ENCODE measurements around the gene TTC5.

The TTC5 gene

DNA sequence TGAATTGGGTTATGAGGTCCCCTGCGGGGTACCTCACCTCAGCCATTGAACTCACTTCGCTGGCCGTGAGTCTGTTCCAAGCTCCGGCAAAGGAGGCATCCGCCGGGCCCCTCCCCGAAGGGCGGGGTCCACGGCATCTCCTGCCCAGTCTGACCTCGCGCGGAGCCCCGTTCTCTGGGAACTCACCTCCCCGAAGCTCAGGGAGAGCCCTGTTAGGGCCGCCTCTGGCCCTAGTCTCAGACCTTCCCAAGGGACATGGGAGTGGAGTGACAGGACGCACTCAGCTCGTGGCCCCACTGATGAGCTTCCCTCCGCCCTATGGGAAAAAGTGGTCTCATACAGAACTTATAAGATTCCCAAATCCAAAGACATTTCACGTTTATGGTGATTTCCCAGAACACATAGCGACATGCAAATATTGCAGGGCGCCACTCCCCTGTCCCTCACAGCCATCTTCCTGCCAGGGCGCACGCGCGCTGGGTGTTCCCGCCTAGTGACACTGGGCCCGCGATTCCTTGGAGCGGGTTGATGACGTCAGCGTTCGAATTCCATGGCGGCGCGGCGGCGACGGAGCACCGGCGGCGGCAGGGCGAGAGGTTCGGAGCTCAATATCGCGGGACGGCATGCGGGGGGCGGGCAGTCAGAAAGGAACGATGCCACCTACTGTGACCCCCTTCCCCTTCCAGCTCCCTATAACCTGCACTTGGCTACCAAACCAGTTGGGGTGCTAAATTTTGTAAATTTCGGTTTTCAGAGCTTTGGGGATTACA is 37.5 kb upstream of the TTC5 start, which contains the start of gene PARP2 (continued):
- TF ChIP-seq, protein P1, sequence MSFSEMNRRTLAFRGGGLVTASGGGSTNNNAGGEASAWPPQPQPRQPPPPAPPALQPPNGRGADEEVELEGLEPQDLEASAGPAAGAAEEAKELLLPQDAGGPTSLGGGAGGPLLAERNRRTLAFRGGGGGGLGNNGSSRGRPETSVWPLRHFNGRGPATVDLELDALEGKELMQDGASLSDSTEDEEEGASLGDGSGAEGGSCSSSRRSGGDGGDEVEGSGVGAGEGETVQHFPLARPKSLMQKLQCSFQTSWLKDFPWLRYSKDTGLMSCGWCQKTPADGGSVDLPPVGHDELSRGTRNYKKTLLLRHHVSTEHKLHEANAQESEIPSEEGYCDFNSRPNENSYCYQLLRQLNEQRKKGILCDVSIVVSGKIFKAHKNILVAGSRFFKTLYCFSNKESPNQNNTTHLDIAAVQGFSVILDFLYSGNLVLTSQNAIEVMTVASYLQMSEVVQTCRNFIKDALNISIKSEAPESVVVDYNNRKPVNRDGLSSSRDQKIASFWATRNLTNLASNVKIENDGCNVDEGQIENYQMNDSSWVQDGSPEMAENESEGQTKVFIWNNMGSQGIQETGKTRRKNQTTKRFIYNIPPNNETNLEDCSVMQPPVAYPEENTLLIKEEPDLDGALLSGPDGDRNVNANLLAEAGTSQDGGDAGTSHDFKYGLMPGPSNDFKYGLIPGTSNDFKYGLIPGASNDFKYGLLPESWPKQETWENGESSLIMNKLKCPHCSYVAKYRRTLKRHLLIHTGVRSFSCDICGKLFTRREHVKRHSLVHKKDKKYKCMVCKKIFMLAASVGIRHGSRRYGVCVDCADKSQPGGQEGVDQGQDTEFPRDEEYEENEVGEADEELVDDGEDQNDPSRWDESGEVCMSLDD (tag by site-specific recombination; IDR thresholded peaks at IDR 0.05), result peak; percentile 98
- TF ChIP-seq, protein P2, sequence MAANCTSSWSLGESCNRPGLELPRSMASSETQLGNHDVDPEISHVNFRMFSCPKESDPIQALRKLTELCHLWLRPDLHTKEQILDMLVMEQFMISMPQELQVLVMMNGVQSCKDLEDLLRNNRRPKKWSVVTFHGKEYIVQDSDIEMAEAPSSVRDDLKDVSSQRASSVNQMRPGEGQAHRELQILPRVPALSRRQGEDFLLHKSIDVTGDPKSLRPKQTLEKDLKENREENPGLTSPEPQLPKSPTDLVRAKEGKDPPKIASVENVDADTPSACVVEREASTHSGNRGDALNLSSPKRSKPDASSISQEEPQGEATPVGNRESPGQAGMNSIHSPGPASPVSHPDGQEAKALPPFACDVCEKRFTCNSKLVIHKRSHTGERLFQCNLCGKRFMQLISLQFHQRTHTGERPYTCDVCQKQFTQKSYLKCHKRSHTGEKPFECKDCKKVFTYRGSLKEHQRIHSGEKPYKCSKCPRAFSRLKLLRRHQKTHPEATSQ (tag by site-specific recombination; IDR thresholded peaks at IDR 0.05), result no peak
- TF ChIP-seq MEIS1 (CRISPR knock-in tag; IDR thresholded peaks at IDR 0.05; ENCODE audit: borderline replicate concordance) (no peak), ZNF677 (tag by site-specific recombination; IDR thresholded peaks at IDR 0.05) (no peak), KLF16 (tag by site-specific recombination; IDR thresholded peaks at IDR 0.05) (peak; percentile 47; the same call in 1 of the 2 replicates), GLIS2 (tag by site-specific recombination; IDR thresholded peaks at IDR 0.05) (peak; percentile 92), IKZF3 (tag by site-specific recombination; IDR thresholded peaks at IDR 0.05) (peak; percentile 100), ZBTB17 (tag by site-specific recombination; IDR thresholded peaks at IDR 0.05) (peak; percentile 71), ZNF561 (tag by site-specific recombination; IDR thresholded peaks at IDR 0.05; ENCODE audit: borderline replicate concordance) (peak; percentile 96), ZNF785 (tag by site-specific recombination; IDR thresholded peaks at IDR 0.05) (no peak), ZNF610 (tag by site-specific recombination; IDR thresholded peaks at IDR 0.05; ENCODE audit: borderline replicate concordance) (0 out of 2 replicates have a peak, but pooled peaks have one; percentile 29), ZNF654 (tag by site-specific recombination; IDR thresholded peaks at IDR 0.05; ENCODE audit: low read depth) (no peak), ZNF121 (tag by site-specific recombination; IDR thresholded peaks at IDR 0.05) (no peak), ZNF146 (tag by site-specific recombination; IDR thresholded peaks at IDR 0.05) (no peak), ZNF76 (tag by site-specific recombination; IDR thresholded peaks at IDR 0.05; ENCODE audit: borderline replicate concordance, low read depth) (peak; percentile 98), ZNF223 (tag by site-specific recombination; IDR thresholded peaks at IDR 0.05) (no peak), BCL11B (tag by site-specific recombination; IDR thresholded peaks at IDR 0.05; ENCODE audit: low read depth) (peak; percentile 99)
- TF ChIP-seq, protein P3, sequence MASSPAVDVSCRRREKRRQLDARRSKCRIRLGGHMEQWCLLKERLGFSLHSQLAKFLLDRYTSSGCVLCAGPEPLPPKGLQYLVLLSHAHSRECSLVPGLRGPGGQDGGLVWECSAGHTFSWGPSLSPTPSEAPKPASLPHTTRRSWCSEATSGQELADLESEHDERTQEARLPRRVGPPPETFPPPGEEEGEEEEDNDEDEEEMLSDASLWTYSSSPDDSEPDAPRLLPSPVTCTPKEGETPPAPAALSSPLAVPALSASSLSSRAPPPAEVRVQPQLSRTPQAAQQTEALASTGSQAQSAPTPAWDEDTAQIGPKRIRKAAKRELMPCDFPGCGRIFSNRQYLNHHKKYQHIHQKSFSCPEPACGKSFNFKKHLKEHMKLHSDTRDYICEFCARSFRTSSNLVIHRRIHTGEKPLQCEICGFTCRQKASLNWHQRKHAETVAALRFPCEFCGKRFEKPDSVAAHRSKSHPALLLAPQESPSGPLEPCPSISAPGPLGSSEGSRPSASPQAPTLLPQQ (tag by site-specific recombination; IDR thresholded peaks at IDR 0.05), result peak; percentile 98
- TF ChIP-seq, protein P4, sequence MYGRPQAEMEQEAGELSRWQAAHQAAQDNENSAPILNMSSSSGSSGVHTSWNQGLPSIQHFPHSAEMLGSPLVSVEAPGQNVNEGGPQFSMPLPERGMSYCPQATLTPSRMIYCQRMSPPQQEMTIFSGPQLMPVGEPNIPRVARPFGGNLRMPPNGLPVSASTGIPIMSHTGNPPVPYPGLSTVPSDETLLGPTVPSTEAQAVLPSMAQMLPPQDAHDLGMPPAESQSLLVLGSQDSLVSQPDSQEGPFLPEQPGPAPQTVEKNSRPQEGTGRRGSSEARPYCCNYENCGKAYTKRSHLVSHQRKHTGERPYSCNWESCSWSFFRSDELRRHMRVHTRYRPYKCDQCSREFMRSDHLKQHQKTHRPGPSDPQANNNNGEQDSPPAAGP (tag by site-specific recombination; IDR thresholded peaks at IDR 0.05), result peak; percentile 85
- TF ChIP-seq, protein P5, sequence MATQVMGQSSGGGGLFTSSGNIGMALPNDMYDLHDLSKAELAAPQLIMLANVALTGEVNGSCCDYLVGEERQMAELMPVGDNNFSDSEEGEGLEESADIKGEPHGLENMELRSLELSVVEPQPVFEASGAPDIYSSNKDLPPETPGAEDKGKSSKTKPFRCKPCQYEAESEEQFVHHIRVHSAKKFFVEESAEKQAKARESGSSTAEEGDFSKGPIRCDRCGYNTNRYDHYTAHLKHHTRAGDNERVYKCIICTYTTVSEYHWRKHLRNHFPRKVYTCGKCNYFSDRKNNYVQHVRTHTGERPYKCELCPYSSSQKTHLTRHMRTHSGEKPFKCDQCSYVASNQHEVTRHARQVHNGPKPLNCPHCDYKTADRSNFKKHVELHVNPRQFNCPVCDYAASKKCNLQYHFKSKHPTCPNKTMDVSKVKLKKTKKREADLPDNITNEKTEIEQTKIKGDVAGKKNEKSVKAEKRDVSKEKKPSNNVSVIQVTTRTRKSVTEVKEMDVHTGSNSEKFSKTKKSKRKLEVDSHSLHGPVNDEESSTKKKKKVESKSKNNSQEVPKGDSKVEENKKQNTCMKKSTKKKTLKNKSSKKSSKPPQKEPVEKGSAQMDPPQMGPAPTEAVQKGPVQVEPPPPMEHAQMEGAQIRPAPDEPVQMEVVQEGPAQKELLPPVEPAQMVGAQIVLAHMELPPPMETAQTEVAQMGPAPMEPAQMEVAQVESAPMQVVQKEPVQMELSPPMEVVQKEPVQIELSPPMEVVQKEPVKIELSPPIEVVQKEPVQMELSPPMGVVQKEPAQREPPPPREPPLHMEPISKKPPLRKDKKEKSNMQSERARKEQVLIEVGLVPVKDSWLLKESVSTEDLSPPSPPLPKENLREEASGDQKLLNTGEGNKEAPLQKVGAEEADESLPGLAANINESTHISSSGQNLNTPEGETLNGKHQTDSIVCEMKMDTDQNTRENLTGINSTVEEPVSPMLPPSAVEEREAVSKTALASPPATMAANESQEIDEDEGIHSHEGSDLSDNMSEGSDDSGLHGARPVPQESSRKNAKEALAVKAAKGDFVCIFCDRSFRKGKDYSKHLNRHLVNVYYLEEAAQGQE (tag by site-specific recombination; IDR thresholded peaks at IDR 0.05), result no peak
- TF ChIP-seq, protein P6, sequence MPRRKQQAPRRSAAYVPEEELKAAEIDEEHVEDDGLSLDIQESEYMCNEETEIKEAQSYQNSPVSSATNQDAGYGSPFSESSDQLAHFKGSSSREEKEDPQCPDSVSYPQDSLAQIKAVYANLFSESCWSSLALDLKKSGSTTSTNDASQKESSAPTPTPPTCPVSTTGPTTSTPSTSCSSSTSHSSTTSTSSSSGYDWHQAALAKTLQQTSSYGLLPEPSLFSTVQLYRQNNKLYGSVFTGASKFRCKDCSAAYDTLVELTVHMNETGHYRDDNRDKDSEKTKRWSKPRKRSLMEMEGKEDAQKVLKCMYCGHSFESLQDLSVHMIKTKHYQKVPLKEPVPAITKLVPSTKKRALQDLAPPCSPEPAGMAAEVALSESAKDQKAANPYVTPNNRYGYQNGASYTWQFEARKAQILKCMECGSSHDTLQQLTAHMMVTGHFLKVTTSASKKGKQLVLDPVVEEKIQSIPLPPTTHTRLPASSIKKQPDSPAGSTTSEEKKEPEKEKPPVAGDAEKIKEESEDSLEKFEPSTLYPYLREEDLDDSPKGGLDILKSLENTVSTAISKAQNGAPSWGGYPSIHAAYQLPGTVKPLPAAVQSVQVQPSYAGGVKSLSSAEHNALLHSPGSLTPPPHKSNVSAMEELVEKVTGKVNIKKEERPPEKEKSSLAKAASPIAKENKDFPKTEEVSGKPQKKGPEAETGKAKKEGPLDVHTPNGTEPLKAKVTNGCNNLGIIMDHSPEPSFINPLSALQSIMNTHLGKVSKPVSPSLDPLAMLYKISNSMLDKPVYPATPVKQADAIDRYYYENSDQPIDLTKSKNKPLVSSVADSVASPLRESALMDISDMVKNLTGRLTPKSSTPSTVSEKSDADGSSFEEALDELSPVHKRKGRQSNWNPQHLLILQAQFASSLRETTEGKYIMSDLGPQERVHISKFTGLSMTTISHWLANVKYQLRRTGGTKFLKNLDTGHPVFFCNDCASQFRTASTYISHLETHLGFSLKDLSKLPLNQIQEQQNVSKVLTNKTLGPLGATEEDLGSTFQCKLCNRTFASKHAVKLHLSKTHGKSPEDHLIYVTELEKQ (tag by site-specific recombination; IDR thresholded peaks at IDR 0.05; ENCODE audit: borderline replicate concordance), result peak; percentile 54; the same call in 1 of the 2 replicates
- TF ChIP-seq, protein P7, sequence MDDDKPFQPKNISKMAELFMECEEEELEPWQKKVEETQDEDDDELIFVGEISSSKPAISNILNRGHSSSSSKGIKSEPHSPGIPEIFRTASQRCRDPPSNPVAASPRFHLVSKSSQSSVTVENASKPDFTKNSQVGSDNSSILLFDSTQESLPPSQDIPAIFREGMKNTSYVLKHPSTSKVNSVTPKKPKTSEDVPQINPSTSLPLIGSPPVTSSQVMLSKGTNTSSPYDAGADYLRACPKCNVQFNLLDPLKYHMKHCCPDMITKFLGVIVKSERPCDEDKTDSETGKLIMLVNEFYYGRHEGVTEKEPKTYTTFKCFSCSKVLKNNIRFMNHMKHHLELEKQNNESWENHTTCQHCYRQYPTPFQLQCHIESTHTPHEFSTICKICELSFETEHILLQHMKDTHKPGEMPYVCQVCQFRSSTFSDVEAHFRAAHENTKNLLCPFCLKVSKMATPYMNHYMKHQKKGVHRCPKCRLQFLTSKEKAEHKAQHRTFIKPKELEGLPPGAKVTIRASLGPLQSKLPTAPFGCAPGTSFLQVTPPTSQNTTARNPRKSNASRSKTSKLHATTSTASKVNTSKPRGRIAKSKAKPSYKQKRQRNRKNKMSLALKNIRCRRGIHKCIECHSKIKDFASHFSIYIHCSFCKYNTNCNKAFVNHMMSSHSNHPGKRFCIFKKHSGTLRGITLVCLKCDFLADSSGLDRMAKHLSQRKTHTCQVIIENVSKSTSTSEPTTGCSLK (tag by site-specific recombination; IDR thresholded peaks at IDR 0.05), result no peak
